NCI-H2171 treated with DMSO at 0.1 percent for 48 hours (cell line): ENCODE data around the gene DGKH.
"Not testable (repeated sequence)": the region's sequence is repeated elsewhere in the genome, so short reads cannot be mapped to it uniquely, and the experiment has no call there.

Source experiments
- DNase-seq: peaks from one replicate; lab custom pipeline; 2025; lab: John Stamatoyannopoulos, UW

DGKH gene

GRCh38 chr13:42070599-42070998 lies 22.2 kb downstream of the DGKH start:
- not testable (repeated sequence) for DNase-seq

- DNase-seq, result not testable (repeated sequence)
Observed at GRCh38 chr13:42071179-42071578, 22.7 kb downstream of the DGKH start.

DNA sequence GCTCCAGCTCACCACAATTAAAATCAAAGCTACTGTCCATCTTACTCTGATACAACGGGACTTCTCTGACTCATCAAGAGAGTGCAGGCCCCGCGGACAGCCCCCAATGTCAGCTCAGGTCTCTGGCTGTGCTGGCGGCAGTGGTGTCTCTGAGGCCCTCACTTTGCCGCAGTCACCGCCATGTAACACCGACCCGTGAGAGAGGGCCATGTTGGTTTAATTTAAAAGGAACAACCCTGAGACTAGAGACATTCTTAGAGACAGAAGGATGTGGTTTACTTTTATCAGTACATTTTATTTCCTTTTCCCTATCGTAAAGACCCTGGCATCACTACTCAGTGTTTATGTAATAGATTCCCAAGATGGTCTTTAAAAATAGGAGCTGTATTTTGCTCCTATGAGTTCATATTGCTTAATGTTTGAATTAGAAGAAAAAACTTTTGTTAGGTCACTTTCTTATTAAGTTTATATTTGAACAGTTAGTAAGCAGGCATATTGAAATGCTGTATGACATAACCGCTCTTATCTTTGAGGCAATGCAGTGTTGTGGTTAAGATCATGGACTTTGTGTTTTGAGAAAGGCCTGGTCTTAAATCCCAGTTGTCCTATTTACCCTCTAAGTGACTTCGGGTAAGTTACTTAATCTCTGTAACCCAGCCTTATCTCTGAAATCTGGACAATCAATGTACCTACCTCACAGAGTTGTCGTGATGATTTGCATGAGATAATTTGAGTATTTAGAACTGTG lies 23.4 kb downstream of the DGKH start:
- no peak for DNase-seq

GRCh38 chr13:42073683-42074082 lies 25.2 kb downstream of the DGKH start:
- no peak for DNase-seq

GRCh38 chr13:42075517-42075916 lies 27.1 kb downstream of the DGKH start:
- no peak for DNase-seq

- no peak for DNase-seq
Observed at GRCh38 chr13:42076309-42076713, 27.9 kb downstream of the DGKH start.

DNA sequence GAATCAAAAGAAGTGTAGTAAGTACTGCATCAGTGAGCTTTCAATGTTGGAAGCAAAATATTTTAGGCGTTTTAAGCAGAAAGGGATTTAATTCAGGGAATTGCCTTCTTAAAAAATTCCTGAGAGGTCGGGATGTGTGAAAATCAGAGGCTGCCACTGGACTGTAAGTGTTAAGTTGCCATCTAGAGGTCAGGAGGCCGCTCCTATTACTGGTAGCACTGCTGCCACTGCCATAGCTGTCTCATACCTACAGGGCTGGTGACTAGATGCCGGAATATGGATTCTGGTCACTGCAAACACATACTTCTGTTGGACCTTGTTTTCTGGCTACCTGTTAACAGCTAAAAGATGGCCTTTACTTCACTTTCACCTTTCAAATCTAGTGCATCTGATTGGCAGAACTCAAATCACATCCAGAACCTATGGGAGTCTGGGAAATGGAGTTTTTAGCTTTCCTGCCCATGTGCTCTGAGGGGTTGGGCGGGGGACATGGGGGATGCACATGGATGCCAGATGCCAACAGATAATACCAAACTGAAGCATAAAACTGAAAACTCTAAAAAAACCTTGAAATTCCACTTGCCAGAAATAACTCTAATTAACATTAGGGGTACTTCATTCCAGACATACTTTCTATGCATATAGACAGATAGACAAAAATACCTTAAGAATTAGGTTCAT lies 29.8 kb downstream of the DGKH start:
- no peak for DNase-seq

DNA sequence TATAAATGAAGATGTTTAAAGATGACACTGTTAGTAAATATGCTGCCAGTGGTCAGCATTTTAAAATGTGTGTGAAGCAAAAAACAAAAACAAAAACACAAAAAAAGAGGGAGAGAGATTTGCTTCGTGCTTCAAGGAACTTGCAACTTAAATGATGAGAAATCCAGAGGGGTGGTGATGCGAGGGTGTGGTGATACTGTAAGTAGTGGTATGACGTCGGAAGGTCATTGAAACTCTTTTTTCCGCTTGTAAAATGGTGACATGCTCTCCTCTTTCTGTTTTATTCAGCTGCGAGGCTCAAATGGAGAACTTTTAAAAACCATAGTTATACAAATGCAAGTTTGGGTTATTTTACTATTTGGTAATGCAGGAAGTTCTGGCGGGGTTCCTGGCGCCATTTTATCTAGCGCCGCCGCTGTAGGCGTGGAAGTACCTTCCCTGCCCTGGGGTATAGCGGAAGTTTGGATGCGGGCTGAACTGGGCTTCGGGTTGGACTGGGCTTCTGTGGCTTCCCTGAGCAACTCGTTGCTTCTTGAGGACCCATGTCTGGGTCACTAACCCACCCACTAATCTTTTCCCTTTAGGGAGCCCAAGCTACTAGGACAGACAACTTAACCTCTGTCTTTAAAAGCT lies 34.8 kb downstream of the DGKH start:
- DNase-seq, result no peak

GRCh38 chr13:42084722-42085121 lies 36.3 kb downstream of the DGKH start:
- no peak for DNase-seq

- DNase-seq, result no peak
Observed at GRCh38 chr13:42086582-42086981, 38.1 kb downstream of the DGKH start.

GRCh38 chr13:42094516-42095040 lies 46.1 kb downstream of the DGKH start:
- no peak for DNase-seq

- DNase-seq, result not testable (repeated sequence)
Observed at GRCh38 chr13:42096222-42096621, 47.8 kb downstream of the DGKH start.

DNA sequence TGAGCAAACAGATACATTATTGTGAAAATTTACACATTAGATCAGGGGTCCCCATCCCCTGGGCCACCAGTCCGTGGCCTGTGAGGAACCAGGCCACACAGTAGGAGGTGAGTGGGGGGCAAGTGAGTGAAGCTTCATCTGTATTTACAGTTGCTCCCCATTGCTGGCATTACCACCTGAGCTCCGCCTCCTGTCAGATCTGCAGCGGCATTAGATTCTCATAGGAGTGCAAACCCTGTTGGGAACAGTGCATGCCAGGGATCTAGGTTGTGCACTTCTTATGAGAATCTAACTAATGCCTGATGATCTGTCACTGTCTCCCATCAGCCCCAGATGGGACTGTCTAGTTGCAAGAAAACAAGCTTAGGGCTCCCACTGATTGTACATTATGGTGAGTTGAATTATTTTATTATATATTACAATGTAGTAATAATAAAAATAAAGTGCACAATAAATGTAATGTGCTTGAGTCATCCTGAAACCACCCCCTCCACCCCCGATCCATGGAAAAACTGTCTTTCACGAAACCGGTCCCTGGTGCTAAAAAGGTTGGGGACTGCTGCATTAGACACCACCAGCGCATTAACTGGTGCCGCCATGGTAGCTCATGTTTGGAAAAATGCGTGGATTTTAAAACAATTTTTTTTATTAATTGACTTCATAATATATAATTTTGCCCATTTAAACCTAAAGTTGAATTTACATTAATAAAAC lies 51.7 kb downstream of the DGKH start:
- no peak for DNase-seq

DNA sequence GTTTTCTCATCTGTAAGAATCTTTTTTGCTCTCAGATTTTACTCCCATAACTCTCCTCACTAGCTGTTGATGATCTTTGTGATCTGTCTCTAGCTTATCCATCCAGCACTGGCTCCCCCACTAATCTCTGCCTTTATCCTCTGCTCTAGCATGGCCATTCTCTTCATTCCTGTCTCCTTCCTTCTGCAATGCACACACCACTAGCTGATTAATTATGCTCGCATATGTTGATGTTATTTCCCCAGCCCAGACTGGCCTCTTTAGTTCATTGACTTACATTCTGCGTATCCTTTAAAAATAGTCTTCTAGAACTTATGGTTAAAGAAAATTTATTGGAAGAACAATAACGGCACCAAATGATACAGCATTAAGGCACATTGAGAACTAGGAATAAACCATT lies 52.5 kb downstream of the DGKH start:
- no peak for DNase-seq

DNA sequence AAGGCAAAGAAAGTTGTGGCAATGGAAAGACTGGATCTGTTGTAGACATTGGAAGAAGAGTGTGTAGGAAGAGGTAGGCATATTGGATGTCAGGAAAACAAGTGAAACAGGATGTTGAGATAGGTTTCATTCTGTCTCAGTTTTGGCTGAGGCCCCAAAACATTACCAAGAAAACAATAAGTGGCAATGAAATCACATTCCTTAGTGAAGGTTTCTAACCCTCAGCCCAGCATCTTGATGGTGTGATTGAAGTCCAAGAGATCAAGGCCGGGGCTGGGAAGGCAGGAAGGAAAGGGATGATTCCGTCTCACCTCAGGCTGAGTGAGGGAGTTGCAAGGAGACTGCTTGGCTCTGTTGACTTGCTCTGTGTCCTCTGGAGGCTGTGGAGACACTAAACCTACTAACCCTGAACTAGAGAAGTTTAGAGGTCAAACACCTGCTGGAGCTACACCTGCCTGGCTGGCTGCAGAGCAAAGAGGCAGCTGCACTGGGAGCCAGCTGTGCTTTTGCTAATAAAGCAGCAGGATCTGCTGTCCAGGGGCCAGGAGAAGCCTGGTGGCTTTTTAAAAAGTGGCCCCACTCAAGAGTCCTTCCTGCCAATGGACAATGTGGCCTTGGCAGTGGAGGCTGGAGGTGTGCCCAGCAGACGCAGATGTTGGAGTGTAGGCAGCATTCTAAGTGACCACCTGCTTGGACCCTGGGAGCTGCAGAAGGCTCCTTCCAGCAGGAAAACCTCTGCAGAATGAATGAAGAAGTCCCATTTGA lies 53.6 kb downstream of the DGKH start:
- DNase-seq, result no peak

GRCh38 chr13:42102961-42103865 lies 54.8 kb downstream of the DGKH start:
- DNase-seq, result no peak

DNA sequence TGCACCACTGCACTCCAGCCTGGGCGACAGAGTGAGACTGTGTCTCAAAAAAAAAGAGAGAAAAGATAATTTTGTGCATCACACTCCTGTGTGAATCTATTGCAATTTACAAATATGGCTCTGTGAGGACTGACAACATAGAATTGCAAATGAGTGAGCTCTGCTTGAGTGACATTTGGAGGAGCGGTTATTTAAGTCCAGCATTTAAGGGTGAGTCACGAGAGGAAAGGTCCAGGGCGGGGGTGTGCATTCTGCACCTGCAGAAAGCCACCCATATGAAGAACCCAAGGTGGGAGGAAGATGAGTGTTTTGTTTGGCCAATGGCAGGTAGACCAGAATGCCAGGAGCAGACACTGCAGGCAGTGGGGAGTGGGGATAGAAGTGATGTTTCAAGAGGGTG lies 58.5 kb downstream of the DGKH start:
- DNase-seq, result no peak

GRCh38 chr13:42107421-42107820 lies 59.0 kb downstream of the DGKH start:
- DNase-seq, result no peak

- no peak for DNase-seq
Observed at GRCh38 chr13:42108217-42108616, 59.8 kb downstream of the DGKH start.

GRCh38 chr13:42109957-42110356 lies 61.5 kb downstream of the DGKH start:
- no peak for DNase-seq
